Endothelial cell (in vitro differentiated cells): ENCODE results near the gene FBXO15. TPM values are rescaled to one million over a fixed set of nuclear protein-coding genes. Genes with fewer than 3 reads are reported as not detected.

ENCODE experiments used
- DNase-seq: peaks from one replicate; pipeline ENCODE4 v3.0.0; 2021; ENCODE audit warnings: low spot score
- H3K27ac Mint-ChIP-seq: one replicate; pipeline ENCODE4 v1.8.0; 2021; ENCODE audit warnings: mixed read lengths, inconsistent platforms; ENCODE audit not compliant: unreplicated experiment
- H3K27me3 Mint-ChIP-seq: one replicate; pipeline ENCODE4 v1.8.0; 2021; ENCODE audit warnings: mild to moderate bottlenecking, moderate library complexity, mixed read lengths, inconsistent platforms; ENCODE audit not compliant: unreplicated experiment
- H3K36me3 Mint-ChIP-seq: one replicate; pipeline ENCODE4 v1.8.0; 2021; ENCODE audit warnings: mild to moderate bottlenecking, low read depth, mixed read lengths, inconsistent platforms; ENCODE audit not compliant: unreplicated experiment
- H3K4me1 Mint-ChIP-seq: one replicate; pipeline ENCODE4 v1.8.0; 2021; ENCODE audit warnings: mild to moderate bottlenecking, mixed read lengths, inconsistent platforms; ENCODE audit not compliant: unreplicated experiment
- H3K4me3 Mint-ChIP-seq: one replicate; pipeline ENCODE4 v1.8.0; 2021; ENCODE audit warnings: mild to moderate bottlenecking, mixed read lengths, inconsistent platforms; ENCODE audit not compliant: unreplicated experiment
- H3K9me3 Mint-ChIP-seq: one replicate; pipeline ENCODE4 v1.8.0; 2021; ENCODE audit warnings: mixed read lengths, inconsistent platforms; ENCODE audit not compliant: unreplicated experiment
- CTCF ChIP-seq: fragments of 200-600 bp; sonication (generic); IDR thresholded peaks from one replicate; pipeline ENCODE4 v1.5.0; 2021; ENCODE audit warnings: antibody characterized with exemption; ENCODE audit not compliant: unreplicated experiment
- total RNA-seq: library from RNA; stranded (reverse); fragmentation: NEBNext Ultra II Directional; extraction: Animal tissue kit (Norgen Biotek cat#: 25700); gene quantifications from one replicate; pipeline ENCODE4 v1.2.1, GENCODE V29; 2021; ENCODE audit not compliant: unreplicated experiment

The FBXO15 gene
- total RNA-seq, 1 donor from 2014 or later, result 5.4 TPM

- Mint-ChIP-seq H3K27me3 (peaks cover 2% of the 10 kb centered on the region), H3K27ac (no peak overlapping the region), H3K9me3 (no peaks in the 10 kb centered on the region), H3K4me3 (no peak overlapping the region), H3K36me3 (no peaks in the 10 kb centered on the region), H3K4me1 (peaks cover 2% of the 10 kb centered on the region)
- DNase-seq, result peak; percentile 68
- TF ChIP-seq CTCF, result no peak
Observed at GRCh38 chr18:74081966-74082741, 65.5 kb downstream of the FBXO15 start.

GRCh38 chr18:74078257-74078656 lies 69.4 kb downstream of the FBXO15 start:
- no peak for TF ChIP-seq CTCF
- DNase-seq, result no peak
- no peak overlapping the region for H3K4me3 Mint-ChIP-seq
- H3K27me3 Mint-ChIP-seq, result peaks cover 2% of the 10 kb centered on the region
- peaks cover 2% of the 10 kb centered on the region for H3K4me1 Mint-ChIP-seq
- no peaks in the 10 kb centered on the region for H3K9me3 Mint-ChIP-seq
- no peaks in the 10 kb centered on the region for H3K36me3 Mint-ChIP-seq
- no peak overlapping the region for H3K27ac Mint-ChIP-seq

GRCh38 chr18:74074668-74075564 lies 72.7 kb downstream of the FBXO15 start:
- Mint-ChIP-seq H3K9me3 (no peaks in the 10 kb centered on the region), H3K4me1 (no peaks in the 10 kb centered on the region), H3K36me3 (no peaks in the 10 kb centered on the region), H3K27ac (no peak overlapping the region), H3K27me3 (peaks cover 2% of the 10 kb centered on the region), H3K4me3 (no peak overlapping the region)
- no peak for DNase-seq
- TF ChIP-seq CTCF, result no peak

GRCh38 chr18:74073957-74074667 lies 73.5 kb downstream of the FBXO15 start:
- H3K4me1 Mint-ChIP-seq, result no peaks in the 10 kb centered on the region
- H3K27ac Mint-ChIP-seq, result no peak overlapping the region
- no peaks in the 10 kb centered on the region for H3K36me3 Mint-ChIP-seq
- peaks cover 2% of the 10 kb centered on the region for H3K27me3 Mint-ChIP-seq
- H3K9me3 Mint-ChIP-seq, result no peaks in the 10 kb centered on the region
- TF ChIP-seq CTCF, result no peak
- DNase-seq, result no peak
- H3K4me3 Mint-ChIP-seq, result no peak overlapping the region
